ENCODE measurements around the gene HOXB7.

Gene HOXB7

DNA sequence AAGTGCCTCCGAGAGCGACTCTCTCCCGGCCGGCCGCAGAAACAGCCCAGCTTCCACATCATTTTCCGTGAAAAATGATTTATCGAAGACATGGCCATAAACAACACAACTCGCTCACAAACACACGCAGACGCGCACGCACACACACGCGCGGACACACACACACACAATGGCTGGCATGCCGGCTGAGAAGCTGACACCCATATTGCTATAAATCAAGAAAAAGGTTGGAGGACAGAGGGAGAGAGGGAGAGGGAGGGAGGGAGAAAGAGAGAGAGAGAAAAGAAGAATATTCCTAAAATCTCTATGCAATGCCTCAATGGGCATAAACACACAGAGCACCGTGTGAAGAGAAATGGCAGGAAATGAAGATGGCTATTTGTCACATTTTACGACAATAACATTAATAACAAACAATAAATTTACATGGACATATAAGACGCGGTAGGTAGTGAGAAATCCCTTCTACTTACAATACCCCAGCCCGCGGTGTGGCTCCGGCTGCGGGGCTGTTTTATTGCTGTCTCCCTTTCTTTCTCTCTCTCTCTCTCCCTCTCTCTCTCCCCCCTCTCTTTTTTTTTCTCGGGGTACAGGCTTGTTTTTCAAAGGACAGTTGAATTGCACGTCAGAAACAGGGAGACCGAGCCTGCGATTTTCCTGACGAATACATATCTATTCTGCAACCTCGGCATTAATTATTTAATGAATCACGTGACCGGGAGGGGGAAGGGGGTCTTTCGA, 42.1 kb downstream of the HOXB7 start:
- no peak for DNase-seq (ENCODE audit: low read depth in 4 of 4, low spot score in 1 of 4)

DNA sequence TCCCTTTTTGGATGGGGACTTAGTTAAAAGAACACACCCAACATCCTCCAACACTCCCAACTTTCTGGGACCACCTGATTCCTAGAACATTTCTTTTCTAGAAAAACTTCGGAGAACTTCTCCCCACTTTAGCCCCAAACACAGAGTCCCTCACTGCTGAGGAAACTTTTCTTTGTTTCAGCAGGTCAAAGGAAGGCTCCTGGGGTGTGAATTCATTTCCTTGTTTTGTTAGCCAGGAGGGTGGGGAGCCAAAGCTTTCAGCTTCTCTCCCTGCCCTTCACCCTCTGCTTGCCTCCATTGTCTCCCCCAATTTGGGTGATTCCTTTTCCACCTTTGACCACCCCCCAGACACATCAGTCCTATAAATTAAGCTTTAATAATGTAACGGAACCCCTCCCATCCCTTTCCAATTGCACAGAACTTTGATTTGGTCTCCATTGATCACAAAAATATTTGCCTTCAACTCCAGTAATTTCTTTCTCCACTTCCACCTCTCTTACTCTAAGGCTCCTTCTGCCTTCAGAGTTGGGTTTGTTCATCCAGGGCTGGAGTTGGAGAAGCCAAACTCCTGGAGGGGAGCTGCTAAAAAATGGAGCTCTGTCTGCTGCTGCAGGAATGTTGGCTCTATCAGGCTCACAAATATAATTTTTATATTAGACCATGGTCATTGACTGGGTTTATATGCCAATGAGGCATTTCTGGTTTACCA, 43.0 kb downstream of the HOXB7 start:
- DNase-seq (ENCODE audit: low read depth in 4 of 4, low spot score in 1 of 4) = no peak

GRCh38 chr17:48567209-48567608, 43.6 kb downstream of the HOXB7 start:
- DNase-seq (ENCODE audit: low read depth in 4 of 4, low spot score in 1 of 4) = no peak

DNA sequence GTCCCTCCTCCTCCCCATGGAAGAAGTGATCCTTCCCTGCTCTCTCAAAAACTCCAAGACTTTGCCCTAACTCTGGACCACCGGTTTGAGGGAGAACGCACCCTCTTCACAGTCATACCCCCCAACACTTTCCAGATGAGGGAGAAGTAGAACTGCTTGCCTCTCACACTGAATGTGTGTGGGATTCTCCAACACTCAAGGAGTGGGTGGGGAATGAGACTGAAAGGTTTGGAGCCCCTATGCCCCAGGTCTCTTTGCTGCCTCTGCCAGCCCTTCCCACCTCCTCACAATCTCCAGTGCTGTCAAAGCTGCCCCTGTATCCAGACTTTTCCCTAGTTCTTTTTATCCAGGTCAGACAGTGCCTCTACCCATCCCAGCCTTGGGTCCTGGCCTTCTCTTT, 44.1 kb downstream of the HOXB7 start:
- no peak for DNase-seq (ENCODE audit: low read depth in 4 of 4, low spot score in 1 of 4)

DNA sequence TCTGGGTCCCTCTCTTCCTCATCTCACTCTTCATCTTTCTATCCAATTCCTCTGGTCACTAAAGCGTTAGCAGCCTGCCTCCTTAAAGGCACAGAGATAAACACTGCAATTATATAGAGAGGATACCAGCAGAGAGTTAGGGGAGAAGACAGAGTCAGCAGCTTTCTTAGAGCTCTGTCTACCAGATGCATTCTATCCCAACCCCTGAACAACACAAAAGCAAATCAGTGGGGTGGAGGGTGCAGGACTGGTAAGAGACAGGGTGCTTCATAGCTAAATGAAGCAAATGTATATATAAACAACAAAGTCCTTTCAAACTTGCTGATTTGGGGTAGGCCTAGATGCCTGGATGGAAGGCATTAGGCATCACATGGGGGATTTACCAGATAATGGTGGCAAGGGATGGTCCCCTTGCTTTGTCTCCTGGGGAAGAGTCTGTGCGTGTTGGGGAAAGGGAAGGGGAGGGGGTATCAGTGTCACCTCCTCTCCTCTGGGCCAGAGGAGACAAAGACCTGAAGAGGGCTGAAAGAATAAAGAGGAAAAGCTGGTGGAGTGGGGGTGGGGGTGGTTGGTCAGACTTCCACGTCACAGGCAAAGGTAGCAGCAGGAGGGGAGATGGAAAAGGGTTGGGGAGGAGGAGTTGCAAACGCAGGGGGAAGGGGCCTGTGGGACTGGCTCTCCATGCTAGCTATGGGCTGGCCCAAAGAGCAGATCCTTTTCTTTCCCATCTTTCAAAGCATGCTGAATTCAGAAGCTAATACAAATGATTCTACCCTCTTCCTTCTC, 44.7 kb downstream of the HOXB7 start:
- no peak for DNase-seq (ENCODE audit: low read depth in 4 of 4, low spot score in 1 of 4)

DNA sequence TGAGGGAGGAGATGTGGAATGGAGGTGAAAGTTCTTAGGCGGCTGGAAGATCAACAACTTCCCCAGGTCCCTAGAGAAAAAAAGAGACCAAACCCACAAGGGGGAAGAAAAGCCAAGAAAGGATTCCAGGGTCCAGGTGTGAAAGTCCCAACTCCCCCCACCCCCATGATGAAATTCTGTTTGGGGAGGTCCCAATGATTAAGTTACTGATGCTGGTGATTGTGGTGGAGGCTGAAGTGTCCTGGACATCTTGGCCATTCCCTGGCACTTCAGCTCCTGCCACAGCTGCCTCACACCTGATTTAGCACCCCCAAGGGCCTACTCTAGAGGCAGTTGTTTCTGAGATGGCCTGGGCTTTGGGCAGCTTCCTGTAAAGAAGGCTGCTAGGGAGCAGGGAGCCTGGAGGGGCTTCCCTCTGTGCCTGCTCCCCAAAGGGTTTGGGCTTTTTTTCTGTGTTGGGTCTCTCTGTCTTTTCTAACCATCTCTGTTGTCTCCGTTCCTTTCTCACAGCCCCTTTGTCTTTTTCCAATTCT, 45.7 kb downstream of the HOXB7 start:
- DNase-seq (ENCODE audit: low read depth in 4 of 4, low spot score in 1 of 4) = no peak

GRCh38 chr17:48564188-48565021, 46.4 kb downstream of the HOXB7 start:
- no peak for DNase-seq (ENCODE audit: low read depth in 4 of 4, low spot score in 1 of 4)

DNA sequence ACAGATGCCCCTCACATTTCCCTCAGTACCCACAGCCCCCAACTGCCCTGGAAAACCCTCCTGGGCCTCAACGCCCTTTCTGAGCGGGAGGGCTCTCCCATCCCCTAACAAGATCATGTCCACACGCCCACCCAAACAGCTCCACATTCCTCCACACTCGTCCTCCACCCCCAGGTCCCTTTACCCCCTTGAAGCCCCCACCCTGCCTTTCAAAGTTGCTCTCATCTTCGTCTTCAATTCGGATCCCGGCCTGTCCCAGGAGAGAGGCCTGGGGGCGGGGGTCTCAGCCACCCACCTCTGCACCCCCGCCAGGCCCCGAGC, 47.0 kb downstream of the HOXB7 start:
- DNase-seq (ENCODE audit: low read depth in 4 of 4, low spot score in 1 of 4) = no peak

DNA sequence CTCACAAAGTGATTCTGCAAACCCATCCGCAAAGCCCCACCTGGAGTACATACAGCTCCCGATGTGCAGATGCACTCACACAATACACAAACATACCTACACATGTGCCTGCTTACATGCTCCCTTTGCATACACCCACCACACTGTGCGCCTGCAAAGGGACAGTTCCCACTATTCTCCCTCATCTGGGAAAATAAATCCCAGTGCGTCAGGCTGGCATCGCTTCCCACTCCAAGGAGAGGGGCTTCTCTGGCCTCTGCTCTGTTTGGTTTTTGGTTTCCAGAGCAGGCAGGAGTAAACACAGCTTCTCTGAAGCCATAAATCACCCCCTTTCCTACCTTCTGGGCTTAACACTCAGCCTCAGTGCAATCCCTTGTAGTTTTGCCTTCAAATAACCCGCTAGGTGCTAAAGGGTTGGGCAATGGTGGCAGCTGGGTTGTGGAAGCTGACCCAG, 47.4 kb downstream of the HOXB7 start:
- no peak for DNase-seq (ENCODE audit: low read depth in 4 of 4, low spot score in 1 of 4)

- DNase-seq (ENCODE audit: low read depth in 4 of 4, low spot score in 1 of 4) = no peak
These were observed 47.9 kb downstream of the HOXB7 start for GRCh38 chr17:48562934-48563333.

DNA sequence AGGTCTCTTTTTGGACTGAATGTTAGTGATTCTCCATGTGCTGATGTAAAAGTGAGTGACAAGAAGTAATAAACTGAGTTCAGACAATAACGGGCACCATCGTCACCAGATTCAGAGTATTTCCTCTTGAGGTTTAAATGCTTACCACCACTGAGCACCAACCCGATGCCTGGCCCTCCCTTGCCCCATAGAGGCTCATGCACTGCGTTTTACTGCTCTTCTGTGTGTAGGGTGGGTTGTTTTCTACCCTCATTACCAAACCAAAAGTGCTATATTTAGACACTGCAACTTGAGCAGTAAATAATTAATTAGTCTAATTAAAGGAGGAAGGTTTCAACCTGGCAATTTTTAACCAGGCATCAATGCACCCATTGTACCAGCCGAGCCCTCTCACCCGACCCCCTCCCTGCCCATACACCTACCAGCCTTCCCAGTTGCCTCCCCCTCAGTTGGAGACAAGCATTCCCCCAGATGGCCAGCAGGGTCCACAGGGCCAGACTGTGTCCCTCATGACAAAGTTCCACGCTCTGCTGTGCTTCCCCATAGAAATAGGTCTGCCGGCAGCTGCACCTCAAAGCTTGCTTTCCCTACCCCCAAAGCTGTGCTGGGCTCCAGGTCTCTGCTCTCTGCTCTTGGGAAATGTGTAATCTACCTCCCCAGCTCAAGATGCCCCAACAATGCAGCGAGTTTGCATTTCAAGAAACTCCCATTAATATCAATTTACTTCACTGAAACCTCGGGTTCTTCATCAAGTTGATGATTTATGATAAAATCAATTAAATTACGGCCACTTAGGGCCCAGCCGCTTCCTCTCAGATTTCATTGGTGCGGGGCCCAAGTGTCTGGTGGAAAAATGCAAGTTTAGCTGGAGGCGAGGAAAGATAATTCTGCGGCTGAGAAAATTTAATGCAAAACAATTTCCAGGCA, 48.7 kb downstream of the HOXB7 start:
- DNase-seq (ENCODE audit: low read depth in 4 of 4, low spot score in 1 of 4) = no peak

GRCh38 chr17:48559840-48560817, 50.7 kb downstream of the HOXB7 start:
- no peak for DNase-seq (ENCODE audit: low read depth in 4 of 4, low spot score in 1 of 4)

- no peak for DNase-seq (ENCODE audit: low read depth in 4 of 4, low spot score in 1 of 4)
These were observed 51.5 kb downstream of the HOXB7 start for GRCh38 chr17:48559122-48559839.

GRCh38 chr17:48558831-48559121, 52.0 kb downstream of the HOXB7 start:
- no peak for DNase-seq (ENCODE audit: low read depth in 4 of 4, low spot score in 1 of 4)

GRCh38 chr17:48558057-48558830, 52.6 kb downstream of the HOXB7 start:
- DNase-seq (ENCODE audit: low read depth in 4 of 4, low spot score in 1 of 4) = no peak
